GM18508 (cell line): ENCODE results near the gene VIM.
"Not testable (repeated sequence)": the region's sequence is repeated elsewhere in the genome, so short reads cannot be mapped to it uniquely, and the experiment has no call there.

Experiments
- ATAC-seq: cut with Tn5 transposase; IDR thresholded peaks from one replicate; pipeline ENCODE4 v1.9.1; 2021; ENCODE audit warnings: moderate number of reproducible peaks; ENCODE audit not compliant: insufficient read depth, unreplicated experiment

Gene VIM

GRCh38 chr10:17250736-17251135, 22.7 kb downstream of the VIM start:
- ATAC-seq, result no peak

GRCh38 chr10:17254543-17255050, 26.6 kb downstream of the VIM start:
- ATAC-seq, result not testable (repeated sequence)

DNA sequence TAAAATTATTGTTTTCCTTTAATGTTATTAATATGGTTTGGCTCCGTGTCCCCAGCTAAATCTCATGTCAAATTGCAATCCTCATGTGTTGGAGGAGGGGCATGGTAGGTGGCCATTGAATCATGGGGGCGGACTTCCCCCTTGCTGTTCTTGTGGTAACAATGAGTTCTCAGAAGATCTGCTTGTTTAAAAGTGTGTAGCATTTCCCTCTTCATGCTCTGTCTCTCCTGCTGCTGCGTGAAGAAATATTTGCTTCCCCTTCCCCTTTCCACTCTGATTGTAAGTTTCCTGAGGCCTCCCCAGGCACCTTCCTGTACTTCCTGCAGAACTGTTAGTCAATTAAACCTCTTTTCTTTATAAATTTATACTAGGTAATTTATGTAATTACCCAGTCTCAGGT, 27.5 kb downstream of the VIM start:
- ATAC-seq, result no peak

GRCh38 chr10:17256051-17256450, 28.0 kb downstream of the VIM start:
- no peak for ATAC-seq

- no peak for ATAC-seq
Observed at GRCh38 chr10:17256627-17257026, 28.6 kb downstream of the VIM start.

GRCh38 chr10:17257466-17258321, 29.7 kb downstream of the VIM start:
- no peak for ATAC-seq

DNA sequence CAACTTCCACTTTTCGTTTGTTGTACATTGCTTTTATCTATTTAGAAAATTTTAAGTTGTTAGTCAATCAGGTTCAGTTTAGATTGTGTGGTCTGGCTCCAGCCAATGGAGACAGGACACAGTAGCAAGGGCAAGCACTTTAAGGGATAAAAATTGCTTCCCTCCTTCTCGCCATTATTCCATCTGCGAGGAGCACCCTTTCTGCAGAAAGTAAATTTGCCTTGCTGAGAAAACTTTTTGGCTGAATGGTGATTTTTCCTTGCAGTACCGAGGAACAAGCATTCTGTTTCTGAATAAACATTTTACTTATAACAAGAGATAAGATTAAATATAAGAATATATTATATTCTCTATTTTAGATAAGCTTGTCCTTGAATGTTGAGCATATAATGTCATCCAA, 34.5 kb downstream of the VIM start:
- no peak for ATAC-seq

DNA sequence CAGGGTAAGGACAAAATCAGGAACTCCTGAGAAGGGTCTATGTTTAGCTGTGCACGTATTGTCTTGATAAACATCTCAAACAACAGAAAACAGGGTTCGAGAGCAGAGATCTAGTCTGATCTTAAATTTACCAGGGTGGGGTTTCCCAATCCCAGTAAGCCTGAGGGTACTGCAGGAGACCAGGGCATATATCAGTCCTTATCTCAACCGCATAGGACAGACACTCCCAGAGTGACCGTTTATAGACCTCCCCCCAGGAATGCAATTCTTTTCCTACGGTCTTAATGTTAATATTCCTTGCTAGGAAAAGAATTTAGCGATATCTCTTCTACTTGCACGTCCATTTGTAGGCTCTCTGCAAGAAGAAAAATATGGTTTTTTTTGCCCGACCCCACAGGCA, 35.5 kb downstream of the VIM start:
- ATAC-seq, result no peak

- ATAC-seq, result no peak
Observed at GRCh38 chr10:17265468-17265867, 37.4 kb downstream of the VIM start.

DNA sequence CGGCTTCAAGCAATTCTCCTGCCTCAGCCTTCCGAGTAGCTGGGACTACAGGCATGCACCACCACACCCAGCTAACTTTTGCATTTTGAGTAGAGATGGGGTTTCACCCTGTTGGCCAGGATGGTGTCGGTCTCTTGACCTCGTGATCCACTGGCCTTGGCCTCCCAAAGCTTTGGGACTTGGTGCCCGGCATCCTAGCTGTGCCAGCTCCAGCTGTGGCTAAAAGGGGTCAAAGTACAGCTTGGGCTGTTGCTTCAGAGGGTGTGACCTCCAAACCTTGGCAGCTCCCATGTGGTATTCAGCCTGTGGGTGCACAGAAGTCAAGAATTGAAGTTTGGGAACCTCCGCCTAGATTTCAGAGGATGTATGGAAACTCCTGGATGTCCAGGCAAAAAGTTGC, 38.5 kb downstream of the VIM start:
- not testable (repeated sequence) for ATAC-seq

- no peak for ATAC-seq
Observed at GRCh38 chr10:17272648-17273047, 44.6 kb downstream of the VIM start.

DNA sequence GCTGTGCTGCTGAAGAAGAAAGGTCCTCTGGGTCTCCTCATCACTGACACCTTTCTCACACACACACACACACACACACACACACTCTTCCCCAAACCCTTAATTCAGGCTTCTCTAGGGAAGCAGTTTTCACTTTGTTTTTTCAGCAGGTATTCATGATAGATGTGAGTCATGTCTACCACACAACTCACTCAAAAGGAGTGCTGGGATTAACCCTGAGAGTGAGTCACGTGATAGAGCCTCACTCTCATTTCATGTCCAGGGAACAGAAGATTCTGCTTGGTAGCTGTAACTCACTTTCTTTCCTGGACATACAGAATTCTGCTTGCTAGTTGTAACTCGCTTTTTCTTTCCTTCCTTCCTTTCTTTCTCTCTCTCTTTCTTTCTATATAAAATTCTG, 45.4 kb downstream of the VIM start:
- ATAC-seq, result no peak

GRCh38 chr10:17276756-17277424, 48.8 kb downstream of the VIM start:
- no peak for ATAC-seq

DNA sequence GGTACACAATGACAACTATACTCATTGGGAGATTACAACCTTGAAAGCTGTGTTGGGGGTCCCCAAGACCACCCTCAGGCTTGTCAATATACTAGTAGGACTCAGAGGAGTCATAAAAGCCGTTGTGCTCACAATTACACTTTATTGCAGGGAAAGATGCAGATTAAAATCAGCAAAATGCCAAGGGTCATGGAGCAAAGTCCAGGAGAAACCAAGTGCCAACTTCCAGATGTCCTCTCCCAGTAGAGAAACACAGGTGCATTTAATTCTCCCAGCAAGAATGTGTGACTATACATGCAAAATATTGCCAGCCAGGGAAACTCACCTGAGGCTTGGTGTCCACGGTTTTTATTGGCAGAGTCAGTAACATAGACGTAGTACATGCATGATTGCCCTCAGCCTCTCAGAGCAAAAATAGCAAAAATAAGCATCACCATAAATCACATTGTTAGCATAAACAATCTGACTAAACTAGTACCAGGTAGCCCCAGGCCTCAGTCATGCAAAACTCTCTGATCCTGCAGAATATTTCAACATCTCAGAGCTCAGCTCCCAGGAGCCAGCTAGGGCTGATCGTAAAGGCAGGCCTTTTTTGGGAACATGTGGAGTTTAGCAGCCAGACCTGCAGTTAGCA, 50.7 kb downstream of the VIM start:
- no peak for ATAC-seq

GRCh38 chr10:17282311-17282710, 54.3 kb downstream of the VIM start:
- no peak for ATAC-seq

DNA sequence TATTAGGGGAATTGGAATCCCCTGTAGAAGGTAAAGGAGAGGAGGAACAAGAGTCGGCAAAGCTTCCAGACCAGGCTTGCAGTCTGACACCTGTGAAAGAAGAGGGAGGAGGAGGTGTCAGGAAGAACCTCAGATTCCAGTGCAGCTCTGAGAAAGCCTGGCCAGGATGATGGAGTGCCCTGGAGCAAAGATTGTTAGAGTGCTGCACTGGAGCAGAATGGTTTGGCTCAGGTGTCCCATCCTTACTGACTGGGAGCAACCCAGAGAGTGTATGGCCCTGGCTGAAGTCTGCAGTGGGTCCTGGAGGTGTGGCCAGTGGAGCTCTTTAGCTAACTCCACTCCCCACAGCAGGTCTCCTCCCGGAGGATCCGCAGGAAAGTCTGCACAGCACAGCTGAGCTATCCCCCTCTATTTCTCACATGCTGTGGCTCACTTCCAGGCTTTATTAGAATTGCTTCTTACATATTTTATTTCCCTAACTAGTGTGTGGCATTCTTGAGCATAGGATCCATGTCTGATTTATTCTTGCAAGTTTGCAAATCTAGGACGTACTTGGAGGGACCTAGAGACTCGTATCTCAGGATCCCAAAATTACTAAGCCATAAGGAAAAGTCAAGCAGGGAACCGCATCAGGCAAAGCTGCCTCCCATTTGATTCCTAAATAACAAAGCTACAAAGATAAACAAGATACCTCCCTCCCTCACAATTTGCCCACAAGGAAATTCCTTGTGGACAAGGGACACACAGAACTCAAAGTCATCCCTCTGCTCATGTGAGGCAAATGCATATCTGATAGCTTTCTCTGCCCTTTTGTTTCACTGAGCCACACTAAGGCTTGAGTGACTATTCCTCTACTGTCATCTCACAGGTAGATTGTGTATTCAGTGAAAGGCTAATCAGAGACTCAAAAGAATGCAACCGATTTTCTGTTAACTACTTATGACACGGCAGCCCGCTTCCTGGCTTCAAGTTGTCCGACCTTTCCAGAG, 58.8 kb downstream of the VIM start:
- no peak for ATAC-seq
